RCC 7860 (cell line): ENCODE results near the gene HRNR.
"Not testable (repeated sequence)": the region's sequence is repeated elsewhere in the genome, so short reads cannot be mapped to it uniquely, and the experiment has no call there.

Experiments used
- DNase-seq: peaks from one replicate; pipeline ENCODE4 v3.0.0-alpha.2; 2015; ENCODE audit warnings: low spot score
- FAIRE-seq: peaks from 2 replicates; lab custom pipeline; 2012; peaks lifted over from hg19 to GRCh38; lab: Jason Lieb, UNC

The HRNR gene

DNA sequence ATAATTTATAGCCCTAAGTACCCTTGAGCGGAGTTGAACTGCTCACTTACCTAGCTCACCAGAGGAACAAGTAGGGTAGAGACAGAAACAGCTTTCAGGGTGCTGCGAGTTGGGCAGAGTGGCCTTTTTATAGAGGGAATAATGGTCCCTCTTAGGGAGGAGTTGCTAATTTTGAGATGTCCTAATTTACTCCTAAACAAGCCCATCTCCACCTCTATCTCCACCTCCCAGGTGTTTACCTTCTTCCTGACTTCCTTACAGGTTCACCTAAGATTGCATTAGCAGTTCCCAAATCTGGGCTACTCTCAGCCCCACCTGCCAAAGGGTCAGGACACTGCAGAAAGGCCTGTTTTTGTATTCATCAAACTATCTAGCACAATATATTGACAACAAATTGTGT lies at the start of gene HRNR:
Gene HRNR (minus strand): TSS at position 101 of the 400 bp plus-strand sequence. CDS start 940 bp downstream, outside the sequence.
- no peak for DNase-seq
- FAIRE-seq, result no peak

DNA sequence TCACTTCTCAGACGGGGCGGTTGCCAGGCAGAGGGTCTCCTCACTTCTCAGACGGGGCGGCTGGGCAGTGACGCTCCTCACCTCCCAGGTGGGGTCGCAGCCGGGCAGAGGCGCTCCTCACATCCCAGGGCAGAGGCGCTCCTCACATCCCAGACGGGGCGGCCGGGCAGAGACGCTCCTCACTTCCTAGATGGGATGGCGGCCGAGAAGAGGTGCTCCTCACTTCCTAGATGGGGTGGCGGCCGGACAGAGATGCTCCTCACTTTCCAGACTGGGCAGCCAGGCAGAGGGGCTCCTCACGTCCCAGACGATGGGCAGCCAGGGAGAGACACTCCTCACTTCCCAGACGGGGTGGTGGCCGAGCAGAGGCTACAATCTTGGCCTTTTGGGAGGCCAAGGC lies 32.4 kb upstream of the HRNR start:
- DNase-seq, FAIRE-seq: not testable (repeated sequence)

DNA sequence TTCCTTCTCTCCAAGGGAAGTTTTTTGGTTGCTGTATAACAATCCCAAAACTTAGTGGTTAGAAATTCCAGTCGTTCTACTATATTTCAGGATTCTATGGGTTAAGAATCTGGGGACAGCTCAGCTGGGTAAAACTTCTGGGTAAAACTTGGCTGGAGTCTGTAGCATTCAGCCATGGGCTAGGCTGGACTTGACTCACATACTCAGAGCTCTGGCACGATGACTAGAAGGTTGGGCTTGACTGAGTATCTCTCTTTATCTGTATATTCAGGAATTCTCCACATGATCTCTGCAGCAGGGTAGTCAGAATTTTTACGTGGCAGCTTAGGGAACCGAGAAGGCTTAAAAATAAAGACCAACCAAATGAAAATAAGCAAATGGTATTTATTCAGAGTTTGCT lies 28.2 kb upstream of the HRNR start:
- DNase-seq (peak; percentile 41), FAIRE-seq (peak; percentile 59)

DNA sequence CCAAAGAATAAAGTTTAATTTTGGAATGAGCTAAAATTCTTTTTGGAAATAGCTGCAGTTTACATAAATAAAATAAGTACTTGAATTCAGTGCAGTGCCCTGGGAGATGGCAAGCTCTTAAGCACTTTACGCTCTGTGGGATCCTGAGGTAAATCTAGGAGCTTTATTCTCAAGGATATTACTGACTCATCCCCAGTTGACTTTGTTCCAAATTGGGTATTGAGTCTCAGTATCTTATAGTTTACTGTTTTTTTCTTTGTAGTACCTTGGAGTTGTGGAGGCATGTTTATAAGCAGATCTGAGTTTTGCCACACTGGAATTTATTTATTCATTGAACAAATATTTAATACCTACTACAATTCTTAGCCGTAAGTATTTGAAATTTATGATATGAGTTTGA lies 27.4 kb upstream of the HRNR start:
- DNase-seq (no peak), FAIRE-seq (peak; percentile 58)

DNA sequence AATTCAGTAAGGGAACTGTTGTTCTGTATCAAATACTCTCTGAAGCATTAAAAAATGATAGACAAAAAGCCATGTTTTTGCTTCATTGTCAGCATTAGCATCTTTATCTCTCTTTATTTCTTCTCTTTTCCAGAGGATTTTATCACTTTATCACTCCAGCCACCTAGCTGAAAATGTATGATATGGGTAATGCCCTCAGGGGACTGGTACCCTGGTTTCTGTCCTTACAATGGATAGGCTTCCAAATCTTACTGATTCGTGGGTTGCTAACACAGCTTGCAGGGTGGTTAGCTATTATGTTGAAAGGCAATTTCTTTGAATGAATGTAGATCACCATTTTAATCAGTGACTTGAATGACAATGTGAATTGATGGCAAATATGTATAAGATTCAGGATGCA lies 23.3 kb upstream of the HRNR start:
- no peak for FAIRE-seq
- no peak for DNase-seq

DNA sequence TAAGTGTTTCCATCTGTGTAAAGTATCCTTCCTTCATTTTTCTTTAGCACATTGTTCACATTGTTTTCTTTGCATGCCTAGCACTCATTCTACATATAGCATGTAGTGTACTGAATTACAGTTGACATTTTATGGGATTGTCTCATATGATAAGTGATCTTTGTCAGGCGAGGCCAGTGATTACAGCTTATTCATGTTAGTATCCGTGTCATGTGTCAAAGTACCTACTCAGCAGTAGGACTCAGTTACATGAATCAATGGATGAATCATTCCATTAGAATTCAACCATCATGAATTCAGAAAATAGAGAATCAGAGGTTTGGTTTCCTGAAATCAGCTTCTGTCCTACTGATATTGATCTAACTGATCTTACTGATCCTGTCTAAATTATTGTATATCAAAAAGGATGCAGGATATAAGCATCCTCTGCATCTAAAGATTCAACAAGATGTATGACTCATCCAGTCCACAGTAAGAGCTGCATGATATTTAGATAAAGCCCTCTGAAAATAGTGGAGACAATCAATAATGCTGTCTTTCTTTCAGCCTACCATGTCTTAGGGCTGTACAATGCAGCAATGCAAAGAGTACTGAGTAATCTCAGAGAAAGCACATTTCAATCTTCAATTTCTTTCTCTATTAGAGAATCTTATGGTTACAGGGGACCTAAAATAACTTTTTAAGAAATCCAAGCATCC lies 20.7 kb upstream of the HRNR start:
- FAIRE-seq (peak; percentile 21), DNase-seq (peak; percentile 39)

DNA sequence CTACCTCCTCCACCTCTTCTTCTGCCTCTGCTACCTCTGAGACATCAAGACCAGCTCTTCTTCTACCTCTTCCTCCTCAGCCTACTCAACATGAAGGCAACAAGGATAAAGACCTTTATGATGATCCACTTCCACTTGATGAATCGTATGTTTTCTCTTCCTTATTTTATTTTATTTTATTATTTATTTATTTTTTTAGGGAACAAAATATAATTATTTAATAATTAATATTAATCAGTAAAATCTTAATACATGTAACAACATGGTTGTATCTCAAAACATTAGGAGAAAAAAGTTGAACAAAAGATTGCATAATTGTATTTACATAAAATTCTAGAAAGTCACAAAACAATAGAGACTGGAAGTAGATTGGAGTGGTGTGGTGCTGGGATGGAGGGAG lies 13.1 kb upstream of the HRNR start:
- FAIRE-seq (no peak), DNase-seq (no peak)

DNA sequence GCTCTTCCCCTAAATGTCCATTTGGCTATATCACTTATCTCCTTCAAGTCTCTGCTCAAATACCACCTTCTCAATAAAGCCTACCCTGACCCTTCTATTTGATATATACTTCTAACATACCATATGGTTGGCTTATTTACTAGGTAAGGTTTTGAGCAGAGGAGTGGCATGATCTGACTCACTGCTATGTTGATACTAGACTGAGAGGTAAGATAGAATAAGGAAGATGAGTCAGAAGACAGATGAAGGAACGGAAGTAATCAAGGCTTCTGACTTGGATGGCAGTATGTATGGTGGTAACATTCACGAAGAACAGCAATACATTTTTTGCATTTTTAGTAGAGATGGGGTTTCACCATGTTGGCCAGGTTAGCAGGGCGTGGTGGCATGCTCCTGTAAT lies 4.8 kb upstream of the HRNR start:
- FAIRE-seq (no peak), DNase-seq (peak; percentile 21)

DNA sequence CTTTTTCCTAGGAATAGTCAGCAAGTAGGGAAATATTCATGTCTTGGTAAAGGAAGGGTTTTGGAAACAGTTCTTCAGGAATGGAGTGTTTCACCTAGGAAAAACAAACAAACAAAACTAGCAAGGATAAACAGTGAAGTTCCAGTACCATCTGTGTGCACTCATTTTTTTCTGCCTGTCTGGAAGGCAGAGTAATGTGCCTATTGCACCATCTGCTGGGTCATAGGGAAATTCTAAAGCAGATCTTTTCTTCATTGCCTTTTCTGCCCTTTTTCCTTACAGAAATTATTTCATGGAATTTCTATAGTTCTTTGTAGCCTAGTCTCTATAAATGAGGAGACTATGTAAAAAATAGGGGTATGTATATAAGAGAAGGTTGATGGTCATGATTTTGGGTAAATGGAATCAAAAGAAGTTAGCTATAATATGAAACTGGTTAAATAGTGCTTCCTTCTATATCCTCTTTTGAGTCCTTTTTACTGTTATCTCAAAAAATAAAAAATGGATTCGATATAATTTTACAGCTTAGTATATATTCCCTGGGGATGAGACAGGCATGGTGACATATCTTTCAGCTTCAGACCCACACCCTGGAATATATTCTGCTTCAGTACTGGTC lies 3.4 kb upstream of the HRNR start:
- DNase-seq (no peak), FAIRE-seq (no peak)

DNA sequence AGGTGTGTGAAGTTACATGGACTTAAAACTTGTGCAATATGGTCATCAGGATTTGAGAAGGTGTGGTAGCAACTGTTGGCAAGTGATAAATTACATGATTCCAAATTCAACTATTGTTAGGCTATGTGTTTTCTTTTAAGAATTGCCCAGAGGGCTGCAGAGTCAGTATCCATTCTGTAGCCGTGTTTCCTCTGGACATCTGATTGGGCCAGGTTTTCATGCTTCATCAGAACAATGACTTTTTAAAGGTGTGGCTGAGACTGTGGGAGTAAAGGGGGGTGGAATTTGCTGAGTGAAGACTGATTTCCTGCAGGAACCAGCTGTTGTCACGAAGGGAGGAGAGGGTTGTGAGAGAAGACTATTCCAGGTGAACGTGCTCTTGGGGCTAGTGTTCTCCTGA lies 1.7 kb upstream of the HRNR start:
- FAIRE-seq, result no peak
- no peak for DNase-seq

DNA sequence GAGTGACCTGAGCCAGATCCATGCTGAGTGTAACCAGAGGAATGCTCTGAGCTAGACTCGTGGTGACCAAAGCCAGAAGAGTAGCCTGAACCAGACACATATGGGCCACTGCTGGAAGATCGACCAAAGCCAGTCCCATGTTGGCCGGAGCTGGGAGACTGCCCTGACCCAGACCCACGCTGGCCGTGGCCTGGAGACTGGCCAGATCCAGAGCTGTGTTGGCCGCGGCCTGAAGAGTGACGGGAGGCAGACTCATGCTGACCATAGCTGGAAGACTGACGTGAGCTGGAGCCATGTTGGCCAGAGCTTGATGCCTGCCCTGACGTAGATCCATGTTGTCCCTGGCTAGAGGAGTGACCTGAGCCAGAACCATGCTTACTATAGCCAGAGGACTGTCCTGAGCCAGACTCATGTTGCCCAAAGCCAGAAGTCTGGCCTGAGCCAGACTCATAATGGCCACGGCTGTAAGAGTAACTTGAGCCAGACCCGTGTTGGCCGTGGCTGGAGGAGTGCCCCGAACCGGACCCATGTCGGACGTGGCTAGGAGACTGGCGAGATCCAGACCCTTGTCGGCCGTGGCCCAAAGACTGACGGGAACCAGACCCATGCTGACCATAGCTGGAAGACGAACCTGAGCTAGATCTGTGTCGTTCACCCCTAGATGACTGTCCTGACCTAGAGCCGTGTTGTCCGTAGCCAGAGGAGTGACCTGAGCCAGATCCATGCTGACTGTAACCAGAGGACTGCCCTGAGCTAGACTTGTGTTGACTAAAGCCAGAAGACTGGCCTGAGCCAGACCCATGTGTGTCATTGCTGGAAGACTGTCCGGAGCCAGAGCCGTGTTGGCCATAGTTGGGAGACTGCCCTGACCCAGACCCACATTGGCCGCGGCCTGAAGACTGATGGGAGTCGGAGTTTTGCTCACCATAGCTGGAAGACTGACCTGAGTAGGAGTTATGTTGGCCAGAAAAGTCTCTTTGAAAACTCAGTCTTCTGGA lies 3.5 kb downstream of the HRNR start:
- FAIRE-seq, result no peak
- DNase-seq, result no peak

DNA sequence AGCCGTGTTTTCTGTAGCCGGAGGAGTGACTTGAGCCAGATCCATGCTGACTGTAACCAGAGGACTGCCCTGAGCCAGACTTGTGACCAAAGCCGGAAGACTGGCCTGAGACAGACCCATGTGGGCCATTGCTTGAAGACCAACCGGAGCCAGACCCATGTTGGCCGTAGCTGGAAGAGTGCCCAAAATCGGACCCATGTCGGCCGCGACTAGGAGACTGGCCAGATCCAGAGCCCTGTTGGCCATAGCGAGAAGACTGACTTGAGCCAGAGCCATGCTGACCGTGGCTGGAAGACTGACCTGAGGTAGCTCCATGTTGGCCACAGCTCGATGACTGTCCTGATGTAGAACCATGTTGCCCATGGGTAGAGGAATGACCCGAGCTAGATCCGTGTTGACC lies 4.6 kb downstream of the HRNR start:
- FAIRE-seq, DNase-seq: not testable (repeated sequence)

DNA sequence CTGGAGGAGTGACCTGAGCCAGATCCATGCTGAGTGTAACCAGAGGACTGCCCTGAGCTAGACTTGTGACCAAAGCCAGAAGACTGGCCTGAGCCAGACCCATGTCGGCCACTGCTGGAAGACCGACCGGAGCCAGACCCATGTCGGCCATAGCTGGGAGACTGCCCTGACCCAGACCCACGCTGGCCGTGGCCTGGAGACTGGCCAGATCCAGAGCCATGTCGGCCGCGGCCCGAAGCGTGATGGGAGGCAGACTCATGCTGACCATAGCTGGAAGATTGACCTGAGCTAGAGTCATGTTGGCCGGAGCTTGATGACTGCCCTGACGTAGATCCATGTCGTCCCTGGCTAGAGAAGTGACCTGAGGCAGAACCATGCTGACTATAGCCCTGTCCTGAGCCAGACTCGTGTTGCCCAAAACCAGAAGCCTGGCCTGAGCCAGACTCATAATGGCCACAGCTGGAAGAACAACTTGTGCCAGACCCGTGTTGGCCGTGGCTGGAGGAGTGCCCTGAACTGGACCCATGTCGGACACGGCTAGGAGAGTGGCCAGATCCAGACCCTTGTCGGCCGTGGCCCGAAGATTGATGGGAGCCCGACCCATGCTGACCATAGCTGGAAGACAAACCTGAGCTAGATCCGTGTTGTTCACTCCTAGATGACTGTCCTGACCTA lies 5.1 kb downstream of the HRNR start:
- DNase-seq, result no peak
- no peak for FAIRE-seq

DNA sequence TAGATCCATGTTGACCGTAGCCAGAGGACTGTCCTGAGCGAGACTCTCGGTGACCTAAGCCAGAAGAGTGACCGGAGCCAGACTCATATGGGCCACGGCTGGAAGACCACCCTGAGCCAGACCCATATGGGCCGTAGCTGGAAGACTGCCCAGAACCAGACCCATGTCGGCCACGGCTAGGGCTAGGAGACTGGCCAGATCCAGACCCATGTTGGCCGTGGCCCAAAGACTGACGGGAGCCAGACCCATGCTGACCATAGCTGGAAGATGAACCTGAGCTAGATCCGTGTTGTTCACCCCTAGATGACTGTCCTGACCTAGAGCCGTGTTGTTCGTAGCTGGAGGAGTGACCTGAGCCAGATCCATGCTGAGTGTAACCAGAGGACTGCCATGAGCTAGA lies 8.4 kb downstream of the HRNR start:
- not testable (repeated sequence) for FAIRE-seq, DNase-seq

DNA sequence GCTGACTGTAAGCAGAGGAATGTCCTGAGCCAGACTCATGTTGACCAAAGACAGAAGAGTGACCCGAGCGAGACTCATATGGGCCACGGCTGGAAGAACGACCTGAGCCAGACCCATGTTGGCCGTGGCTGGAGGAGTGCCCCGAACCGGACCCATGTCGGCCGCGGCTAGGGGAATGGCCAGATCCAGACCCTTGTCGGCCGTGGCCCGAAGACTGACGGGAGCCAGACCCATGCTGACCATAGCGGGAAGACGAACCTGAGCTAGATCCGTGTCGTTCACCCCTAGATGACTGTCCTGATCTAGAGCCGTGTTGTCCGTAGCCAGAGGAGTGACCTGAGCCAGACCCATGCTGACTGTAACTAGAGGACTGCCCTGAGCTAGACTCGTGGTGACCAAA lies 9.1 kb downstream of the HRNR start:
- FAIRE-seq, DNase-seq: not testable (repeated sequence)

DNA sequence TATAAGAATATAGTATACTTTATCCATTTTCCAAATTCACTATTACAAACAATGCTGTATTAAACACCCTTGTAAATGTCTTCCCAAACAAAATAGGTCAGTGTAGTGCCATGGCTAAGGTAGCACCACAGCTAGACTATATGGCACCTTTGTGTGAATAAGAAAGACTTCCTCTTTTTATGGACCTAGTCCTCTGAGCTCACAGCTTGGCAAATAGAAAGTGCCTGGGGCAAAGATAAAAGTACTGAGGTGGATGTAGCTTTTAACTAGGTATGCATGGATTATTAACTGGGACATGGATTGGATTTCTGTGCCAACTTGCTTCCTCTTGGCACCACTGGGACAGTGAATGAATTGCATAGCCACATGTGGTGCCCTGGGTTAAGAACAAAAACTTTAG lies 25.0 kb downstream of the HRNR start:
- DNase-seq, result no peak
- no peak for FAIRE-seq

DNA sequence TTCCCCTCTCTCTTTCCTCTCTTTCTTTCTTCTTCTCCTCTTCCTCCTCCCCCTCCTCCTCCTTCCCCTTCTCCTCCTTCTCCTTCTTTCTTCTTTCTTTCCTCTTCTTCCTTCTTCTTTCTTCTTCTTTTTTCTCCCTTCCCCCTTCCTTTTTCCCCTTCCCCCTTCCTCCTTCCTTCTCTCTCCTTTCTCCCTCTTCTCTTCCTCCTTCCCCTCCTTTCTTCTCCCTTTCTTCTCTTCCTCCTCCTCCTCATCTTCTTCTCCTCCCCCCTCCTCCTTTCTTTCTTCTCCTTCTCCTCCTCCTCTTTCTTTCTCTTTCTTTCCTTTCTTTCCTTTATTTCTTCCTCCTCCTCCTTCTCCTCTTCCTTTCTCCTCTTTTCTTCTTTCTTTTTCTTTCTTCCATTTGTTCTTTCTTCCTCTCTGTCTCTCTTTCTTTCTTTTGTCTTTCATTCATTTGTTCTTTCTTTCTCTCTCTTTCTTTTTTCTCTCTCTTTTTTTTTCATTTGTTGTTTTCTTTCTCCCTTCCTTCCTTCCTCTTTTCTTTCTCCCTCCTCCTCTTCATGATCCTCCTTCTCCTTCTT lies 26.5 kb downstream of the HRNR start:
- FAIRE-seq (no peak), DNase-seq (no peak)

DNA sequence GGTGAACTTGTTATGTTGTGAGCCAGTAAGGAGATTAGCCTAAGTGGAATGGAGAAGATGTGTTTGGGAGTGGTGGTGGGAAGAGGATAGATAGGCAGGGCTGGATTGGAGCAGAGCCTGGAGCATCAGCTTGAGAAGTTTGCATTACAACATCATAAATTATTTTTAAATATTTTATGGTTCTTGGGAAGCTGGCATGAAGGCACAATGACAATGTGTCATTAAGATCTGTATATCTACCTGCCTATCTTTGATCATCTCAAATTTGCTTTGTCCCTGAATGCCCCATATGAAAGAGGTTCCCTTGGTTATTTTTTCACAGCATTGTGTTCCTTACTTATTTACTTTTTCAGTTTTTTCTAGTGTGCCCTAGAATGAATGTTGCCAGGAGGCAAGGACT lies 32.3 kb downstream of the HRNR start:
- DNase-seq (no peak), FAIRE-seq (no peak)

DNA sequence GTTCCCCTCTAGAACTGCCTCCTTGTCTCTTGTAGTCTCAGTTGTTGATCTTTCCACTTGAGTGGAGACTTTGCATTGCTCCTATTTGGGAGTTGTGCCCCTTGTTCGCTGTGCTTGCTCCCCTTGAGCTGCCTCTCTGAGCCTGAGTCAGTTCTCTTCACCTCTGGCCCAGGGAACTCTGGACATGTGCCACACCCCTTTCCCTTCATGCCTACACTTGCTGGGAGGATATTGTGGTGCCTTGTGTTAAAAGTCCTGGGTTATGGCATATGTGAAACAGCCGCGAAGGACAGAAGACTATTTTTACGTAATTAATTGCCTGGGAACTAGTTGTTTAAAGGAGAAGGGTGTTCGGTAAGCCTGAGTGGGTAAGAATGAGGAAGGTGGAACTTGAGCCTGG lies 32.7 kb downstream of the HRNR start:
- DNase-seq, result no peak
- no peak for FAIRE-seq

DNA sequence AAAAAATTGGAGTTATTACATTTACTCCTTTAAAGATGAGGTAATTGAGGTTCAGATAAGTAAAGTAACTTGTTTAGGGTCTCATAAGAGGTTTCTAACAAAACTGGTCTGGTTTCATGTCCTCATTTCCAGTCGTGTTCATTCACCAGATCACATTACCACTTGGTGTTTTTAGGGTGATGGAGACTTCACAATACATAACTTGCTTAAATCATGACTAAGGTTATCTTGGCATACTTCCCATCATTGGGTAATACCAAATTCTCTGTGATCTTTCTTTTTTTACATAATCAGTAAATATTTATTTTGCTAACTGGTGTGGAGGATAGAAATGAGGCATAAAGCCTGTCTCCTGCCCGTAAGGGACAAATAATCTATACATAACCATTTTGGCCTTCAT lies 33.4 kb downstream of the HRNR start:
- FAIRE-seq, result no peak
- no peak for DNase-seq
